Neural cell (in vitro differentiated cells): Measurements from ENCODE around the gene SH3BP5L. TPM values are rescaled to one million over a fixed set of nuclear protein-coding genes. Genes with fewer than 3 reads are reported as not detected.
"Not testable (repeated sequence)": the region's sequence is repeated elsewhere in the genome, so short reads cannot be mapped to it uniquely, and the experiment has no call there.

Source experiments
- H2AFZ ChIP-seq: fragments of 200-600, 300-800 bp; sonication (generic), shearing (Covaris generic); 2 replicates; pipeline ENCODE4 v1.6.0; 2014; ENCODE audit warnings: low read depth, mild to moderate bottlenecking, antibody characterized with exemption, low read length, moderate library complexity
- H3F3A ChIP-seq: fragments of 200-600 bp; shearing (Covaris generic); 2 replicates; pipeline ENCODE4 v1.6.1; 2016; ENCODE audit warnings: mild to moderate bottlenecking, moderate library complexity, mixed read lengths, antibody characterized with exemption, low read length; ENCODE audit not compliant: insufficient read depth, poor library complexity, severe bottlenecking
- H3K27ac ChIP-seq: fragments of 200-600, 300-800 bp; sonication (generic), shearing (Covaris generic); 2 replicates; pipeline ENCODE4 v1.5.1; 2014; ENCODE audit warnings: mild to moderate bottlenecking, low read length, moderate library complexity
- H3K27me3 ChIP-seq: fragments of 300-800, 200-600 bp; sonication (generic), shearing (Covaris generic); 2 replicates; pipeline ENCODE4 v1.6.0; 2014; ENCODE audit warnings: mild to moderate bottlenecking, low read depth, low read length, moderate library complexity; ENCODE audit not compliant: insufficient read depth
- H3K36me3 ChIP-seq: fragments of 300-800, 200-600 bp; sonication (generic), shearing (Covaris generic); 2 replicates; pipeline ENCODE4 v1.5.1; 2014; ENCODE audit warnings: mild to moderate bottlenecking, antibody characterized with exemption, low read length, moderate library complexity; ENCODE audit not compliant: insufficient read depth
- H3K4me2 ChIP-seq: fragments of 300-800, 200-600 bp; sonication (generic), shearing (Covaris generic); 2 replicates; pipeline ENCODE4 v1.6.0; 2014; ENCODE audit warnings: mild to moderate bottlenecking, low read length
- H3K4me3 ChIP-seq: fragments of 300-800, 200-600 bp; sonication (generic), shearing (Covaris generic); 2 replicates; pipeline ENCODE4 v1.5.1; 2014; ENCODE audit warnings: mild to moderate bottlenecking, low read length, moderate library complexity
- H3K79me2 ChIP-seq: fragments of 200-600 bp; shearing (Covaris generic); replicated peaks from 2 replicates; pipeline ENCODE4 v1.6.0; 2014; ENCODE audit warnings: mild to moderate bottlenecking, low read length, moderate library complexity; ENCODE audit not compliant: insufficient read depth
- H3K9ac ChIP-seq: fragments of 300-800, 200-600 bp; sonication (generic), shearing (Covaris generic); 2 replicates; pipeline ENCODE4 v1.6.1; 2016; ENCODE audit warnings: mild to moderate bottlenecking, low read length, mixed read lengths
- H3K9me2 ChIP-seq: fragments of 200-600 bp; shearing (Covaris generic); 2 replicates; pipeline ENCODE4 v1.6.1; 2016; ENCODE audit warnings: mild to moderate bottlenecking, low read length, mixed read lengths; ENCODE audit not compliant: insufficient read depth
- H3K9me3 ChIP-seq: fragments of 200-600, 300-800 bp; sonication (generic), shearing (Covaris generic); 2 replicates; pipeline ENCODE4 v1.6.1; 2016; ENCODE audit warnings: mild to moderate bottlenecking, mixed run types, low read length, moderate library complexity, mixed read lengths
- H4K20me1 ChIP-seq: fragments of 200-600 bp; shearing (Covaris generic); 2 replicates; pipeline ENCODE4 v1.6.1; 2016; ENCODE audit warnings: mild to moderate bottlenecking, mixed run types; ENCODE audit not compliant: insufficient read depth
- CTCF ChIP-seq: fragments of 450-650 bp; IDR thresholded peaks from 2 replicates; pipeline ENCODE4 v1.5.1; 2014; ENCODE audit warnings: antibody characterized with exemption, mild to moderate bottlenecking, moderate library complexity; ENCODE audit not compliant: poor library complexity, severe bottlenecking
- EP300 ChIP-seq: fragments of 450-650 bp; conservative IDR thresholded peaks from 2 replicates; pipeline ENCODE4 v1.6.1; 2014; ENCODE audit warnings: antibody characterized with exemption, mild to moderate bottlenecking, moderate library complexity; ENCODE audit not compliant: poor library complexity, severe bottlenecking
- EZH2 ChIP-seq: fragments of 200-600, 300-800 bp; shearing (Covaris generic), sonication (generic); IDR thresholded peaks from 2 replicates; pipeline ENCODE4 v1.6.1; 2014; ENCODE audit warnings: antibody characterized with exemption, low read length, borderline replicate concordance, mild to moderate bottlenecking; ENCODE audit not compliant: insufficient read depth, poor library complexity, severe bottlenecking
- MXI1 ChIP-seq: fragments of 450-650 bp; conservative IDR thresholded peaks from 2 replicates; pipeline ENCODE4 v1.6.1; 2014; ENCODE audit warnings: antibody characterized with exemption, mild to moderate bottlenecking; ENCODE audit not compliant: poor library complexity, severe bottlenecking
- POLR2AphosphoS5 ChIP-seq: IDR thresholded peaks from 2 replicates; pipeline ENCODE4 v1.6.1; 2012
- RAD21 ChIP-seq: fragments of 450-650 bp; conservative IDR thresholded peaks from 2 replicates; pipeline ENCODE4 v1.6.1; 2014; ENCODE audit warnings: antibody characterized with exemption, mild to moderate bottlenecking, moderate library complexity
- REST ChIP-seq: IDR thresholded peaks from 2 replicates; pipeline ENCODE4 v1.6.1; 2012; ENCODE audit warnings: borderline replicate concordance
- SMC3 ChIP-seq: fragments of 450-650 bp; conservative IDR thresholded peaks from 2 replicates; pipeline ENCODE4 v1.6.1; 2014; ENCODE audit warnings: antibody characterized with exemption, mild to moderate bottlenecking, moderate library complexity; ENCODE audit not compliant: poor library complexity
- TAF1 ChIP-seq: IDR thresholded peaks from 2 replicates; pipeline ENCODE4 v1.6.1; 2012; ENCODE audit warnings: low read depth
- polyA plus RNA-seq: library from polyadenylated mRNA; depleted of rRNA; stranded (reverse); fragments of >200 nt; gene quantifications from 2 replicates; pipeline ENCODE4 v1.2.3, GENCODE V29; 2014

Gene SH3BP5L
- polyA plus RNA-seq, 1 donor from 2014 or later, result 38.6 TPM

GRCh38 chr1:248798791-248799190 lies 26.9 kb downstream of the SH3BP5L start:
- peaks cover 4% of the 10 kb centered on the region for H3K9me3 ChIP-seq
- no peak overlapping the region for H3K4me2 ChIP-seq
- H3K4me3 ChIP-seq, result no peak overlapping the region
- H3F3A ChIP-seq, result no peaks in the 10 kb centered on the region
- H2AFZ ChIP-seq, result no peak overlapping the region
- TF ChIP-seq TAF1, result no peak
- no peak for TF ChIP-seq SMC3
- TF ChIP-seq POLR2AphosphoS5, result no peak
- no peak for TF ChIP-seq EZH2
- no peak for TF ChIP-seq MXI1
- TF ChIP-seq EP300, result no peak
- no peak for TF ChIP-seq CTCF
- TF ChIP-seq RAD21, result no peak
- TF ChIP-seq REST, result no peak
- no peaks in the 10 kb centered on the region for H3K9me2 ChIP-seq
- H3K27me3 ChIP-seq, result no peaks in the 10 kb centered on the region
- no peak overlapping the region for H3K27ac ChIP-seq
- H3K9ac ChIP-seq, result no peak overlapping the region
- no peaks in the 10 kb centered on the region for H3K79me2 ChIP-seq
- H3K36me3 ChIP-seq, result no peaks in the 10 kb centered on the region
- no peaks in the 10 kb centered on the region for H4K20me1 ChIP-seq

GRCh38 chr1:248794663-248795062 lies 31.1 kb downstream of the SH3BP5L start:
- not testable (repeated sequence) for H4K20me1 ChIP-seq, H3K4me3 ChIP-seq, H3K27ac ChIP-seq, H3K36me3 ChIP-seq, H3K9me2 ChIP-seq, H3K9me3 ChIP-seq, H3K9ac ChIP-seq, H3K4me2 ChIP-seq, H3F3A ChIP-seq, H3K27me3 ChIP-seq, H3K79me2 ChIP-seq, H2AFZ ChIP-seq

GRCh38 chr1:248793592-248793991 lies 32.1 kb downstream of the SH3BP5L start:
- H3K27me3 ChIP-seq, result no peaks in the 10 kb centered on the region
- no peaks in the 10 kb centered on the region for H4K20me1 ChIP-seq
- H3K79me2 ChIP-seq, result no peaks in the 10 kb centered on the region
- no peak overlapping the region for H3K4me2 ChIP-seq
- H3K36me3 ChIP-seq, result no peaks in the 10 kb centered on the region
- H3K9me3 ChIP-seq, result no peaks in the 10 kb centered on the region
- H3F3A ChIP-seq, result no peaks in the 10 kb centered on the region
- H3K9ac ChIP-seq, result no peak overlapping the region
- H3K9me2 ChIP-seq, result no peaks in the 10 kb centered on the region
- H3K4me3 ChIP-seq, result no peak overlapping the region
- no peak for TF ChIP-seq RAD21
- TF ChIP-seq SMC3, result no peak
- TF ChIP-seq EP300, result no peak
- no peak for TF ChIP-seq REST
- no peak for TF ChIP-seq POLR2AphosphoS5
- no peak for TF ChIP-seq MXI1
- no peak for TF ChIP-seq CTCF
- TF ChIP-seq TAF1, result no peak
- no peak for TF ChIP-seq EZH2
- H3K27ac ChIP-seq, result no peak overlapping the region
- no peak overlapping the region for H2AFZ ChIP-seq
